ENCODE results near the gene GNRH2. TPM values are rescaled to one million over a fixed set of nuclear protein-coding genes. Genes with fewer than 3 reads are reported as not detected.

The GNRH2 gene, protein sequence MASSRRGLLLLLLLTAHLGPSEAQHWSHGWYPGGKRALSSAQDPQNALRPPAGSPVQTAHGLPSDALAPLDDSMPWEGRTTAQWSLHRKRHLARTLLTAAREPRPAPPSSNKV
- 0.14 TPM in 1 of 2 replicates, not detected in the other for total RNA-seq

DNA sequence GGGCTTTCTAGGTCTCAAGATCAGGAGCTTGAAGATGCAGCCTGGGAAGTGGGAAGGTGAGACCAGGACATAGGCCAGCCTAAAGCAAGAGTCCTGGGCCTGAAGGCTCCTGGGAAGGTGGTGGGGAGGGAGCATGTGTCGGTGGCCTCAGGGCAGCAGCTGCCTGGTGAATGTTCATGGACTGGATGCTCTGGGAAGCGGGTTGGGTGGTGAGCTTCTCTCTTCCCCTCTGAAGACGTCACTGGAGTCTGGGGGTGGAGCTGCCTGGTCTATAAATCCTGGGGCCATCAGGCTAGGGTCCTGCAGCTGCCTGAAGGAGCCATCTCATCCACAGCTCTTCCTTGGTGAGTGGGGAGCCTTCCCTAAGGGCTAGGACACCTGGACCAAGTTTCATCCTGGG is at the start of gene GNRH2:
Gene GNRH2 (plus strand): TSS at position 301 of the 400 bp plus-strand sequence. CDS start 793 bp downstream, outside the sequence.

DNA sequence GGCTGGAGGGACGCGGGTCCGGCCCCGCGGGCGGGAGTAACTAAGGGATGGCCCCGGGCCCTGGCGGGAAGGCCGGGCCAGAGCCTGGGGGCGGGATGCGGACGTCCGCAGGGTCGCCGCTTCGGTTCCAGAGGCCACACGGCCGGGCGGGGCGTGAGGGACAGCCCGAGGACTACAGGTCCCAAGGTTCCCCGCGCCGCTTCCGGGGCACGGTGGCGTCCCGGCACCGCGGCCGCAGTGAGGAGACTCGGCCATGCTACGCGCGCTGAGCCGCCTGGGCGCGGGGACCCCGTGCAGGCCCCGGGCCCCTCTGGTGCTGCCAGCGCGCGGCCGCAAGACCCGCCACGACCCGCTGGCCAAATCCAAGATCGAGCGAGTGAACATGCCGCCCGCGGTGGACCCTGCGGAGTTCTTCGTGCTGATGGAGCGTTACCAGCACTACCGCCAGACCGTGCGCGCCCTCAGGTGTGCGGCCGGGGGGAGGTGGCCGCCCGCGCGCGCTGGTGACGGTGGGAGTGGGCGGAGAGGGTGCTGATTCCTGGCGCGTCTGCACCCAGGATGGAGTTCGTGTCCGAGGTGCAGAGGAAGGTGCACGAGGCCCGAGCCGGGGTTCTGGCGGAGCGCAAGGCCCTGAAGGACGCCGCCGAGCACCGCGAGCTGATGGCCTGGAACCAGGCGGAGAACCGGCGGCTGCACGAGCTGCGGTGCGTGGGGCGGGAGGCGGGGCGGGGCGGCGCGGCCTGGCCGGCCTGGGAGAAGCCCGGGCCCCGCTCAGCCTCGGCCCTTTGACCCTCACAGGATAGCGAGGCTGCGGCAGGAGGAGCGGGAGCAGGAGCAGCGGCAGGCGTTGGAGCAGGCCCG is 2.6 kb downstream of the GNRH2 start, which contains the start of gene MRPS26:
Gene MRPS26 (plus strand): TSS at position 237 of the 861 bp plus-strand sequence. CDS start 17 bp downstream, at position 254.

DNA sequence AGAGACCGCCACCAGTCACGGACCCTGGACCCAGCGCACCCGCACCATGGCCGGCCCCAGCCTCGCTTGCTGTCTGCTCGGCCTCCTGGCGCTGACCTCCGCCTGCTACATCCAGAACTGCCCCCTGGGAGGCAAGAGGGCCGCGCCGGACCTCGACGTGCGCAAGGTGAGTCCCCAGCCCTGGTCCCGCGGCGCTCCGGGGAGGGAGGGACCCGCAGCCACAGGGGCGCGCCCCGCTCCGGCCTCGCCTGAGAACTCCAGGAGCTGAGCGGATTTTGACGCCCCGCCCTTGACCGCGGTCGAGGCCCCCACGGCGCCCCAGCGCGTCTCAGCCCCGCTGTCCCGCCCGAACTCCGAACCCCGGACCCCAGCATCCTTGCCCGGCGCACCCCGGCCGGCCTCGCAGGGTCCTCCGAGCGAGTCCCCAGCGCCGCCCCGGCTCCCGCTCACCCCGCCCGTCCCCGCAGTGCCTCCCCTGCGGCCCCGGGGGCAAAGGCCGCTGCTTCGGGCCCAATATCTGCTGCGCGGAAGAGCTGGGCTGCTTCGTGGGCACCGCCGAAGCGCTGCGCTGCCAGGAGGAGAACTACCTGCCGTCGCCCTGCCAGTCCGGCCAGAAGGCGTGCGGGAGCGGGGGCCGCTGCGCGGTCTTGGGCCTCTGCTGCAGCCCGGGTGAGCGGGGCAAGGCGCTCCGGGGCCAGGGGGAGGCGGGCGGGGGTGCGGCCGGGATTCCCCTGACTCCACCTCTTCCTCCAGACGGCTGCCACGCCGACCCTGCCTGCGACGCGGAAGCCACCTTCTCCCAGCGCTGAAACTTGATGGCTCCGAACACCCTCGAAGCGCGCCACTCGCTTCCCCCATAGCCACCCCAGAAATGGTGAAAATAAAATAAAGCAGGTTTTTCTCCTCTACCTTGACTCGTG is 28.4 kb downstream of the GNRH2 start, which contains the start of gene OXT:
Gene OXT (plus strand): TSS at position 11 of the 920 bp plus-strand sequence. CDS start 36 bp downstream, at position 47.

DNA sequence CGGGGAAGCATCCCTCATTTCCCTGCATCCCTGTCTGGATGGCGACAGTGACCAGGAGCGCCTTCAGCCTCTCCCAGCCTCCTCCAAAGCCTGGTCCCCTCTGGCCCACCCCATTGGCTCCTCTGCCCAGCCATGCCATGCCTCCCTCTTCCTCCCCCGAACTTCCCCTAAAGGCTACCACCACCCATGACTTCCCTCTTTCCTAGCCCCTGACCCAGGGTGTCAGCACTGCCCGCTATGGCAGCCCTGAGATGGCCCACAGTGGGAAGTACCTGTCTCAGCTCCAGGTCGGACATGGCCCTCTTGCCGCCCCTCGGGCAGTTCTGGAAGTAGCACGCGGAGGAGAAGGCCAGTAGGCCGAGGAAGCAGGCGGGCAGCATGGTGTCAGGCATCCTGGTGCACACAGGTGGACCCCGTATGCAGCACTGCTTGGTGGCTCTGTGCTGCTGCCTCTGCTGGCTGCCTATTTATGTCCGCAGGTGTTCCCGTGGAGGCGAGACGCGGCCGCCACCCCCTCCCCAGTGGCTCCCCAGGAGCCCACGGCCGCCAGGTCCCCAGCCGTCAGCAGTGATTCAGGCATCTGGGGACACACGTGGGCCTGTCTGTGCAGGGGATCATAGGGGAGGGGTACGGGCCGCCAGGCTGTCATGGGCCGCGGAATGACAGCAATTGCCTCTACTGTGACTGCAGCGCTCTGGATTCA is 41.0 kb downstream of the GNRH2 start, which contains the start of gene AVP:
Gene AVP (minus strand): TSS at position 442 of the 703 bp plus-strand sequence. CDS start 50 bp downstream, at position 392.

Other genes starting within 250 kb of the GNRH2 start
- not detected in 2 replicates for gene CPXM1, start 243.0 kb upstream of the GNRH2 start, total RNA-seq
- gene C20orf141, start 228.6 kb upstream of the GNRH2 start, total RNA-seq, result not detected in 2 replicates
- gene TMEM239, start 227.3 kb upstream of the GNRH2 start, total RNA-seq, result not detected in 2 replicates
- 15.0 and 16.9 TPM in 2 replicates for gene PCED1A, start 203.0 kb upstream of the GNRH2 start, total RNA-seq
- gene VPS16, start 202.9 kb upstream of the GNRH2 start, total RNA-seq, result 22.9 and 25.3 TPM in 2 replicates
- 26.7 and 45.3 TPM in 2 replicates for gene PTPRA, start 170.1 kb upstream of the GNRH2 start, total RNA-seq
- 46.5 and 72.8 TPM in 2 replicates for gene MRPS26, start 2.4 kb downstream of the GNRH2 start, total RNA-seq
- not detected in 2 replicates for gene OXT, start 28.0 kb downstream of the GNRH2 start, total RNA-seq
- gene AVP, start 41.1 kb downstream of the GNRH2 start, total RNA-seq, result not detected in 2 replicates
- gene FASTKD5, start 116.2 kb downstream of the GNRH2 start, total RNA-seq, result 15.4 and 23.8 TPM in 2 replicates
- gene UBOX5, start 116.2 kb downstream of the GNRH2 start, total RNA-seq, result 2.4 TPM in 2 replicates
- gene LZTS3, start 129.9 kb downstream of the GNRH2 start, total RNA-seq, result 13.5 and 14.4 TPM in 2 replicates
- gene DDRGK1, start 161.1 kb downstream of the GNRH2 start, total RNA-seq, result 43.7 and 45.3 TPM in 2 replicates
- 20.7 and 35.2 TPM in 2 replicates for gene ITPA, start 165.9 kb downstream of the GNRH2 start, total RNA-seq
- gene SLC4A11, start 195.6 kb downstream of the GNRH2 start, total RNA-seq, result 4.1 and 5.1 TPM in 2 replicates